Stimulated activated CD8-positive, alpha-beta memory T cell treated with anti-CD3 and anti-CD28 coated beads, Interleukin-12 subunit alpha, Interleukin-12 subunit beta, amount 100 ng/mL, for 24 hours (primary cell): ENCODE results near the gene UBLCP1.

Experiments used
- DNase-seq: peaks from one replicate; pipeline ENCODE4 v3.0.0-alpha.2; 2020; ENCODE audit errors: extremely low read depth

The UBLCP1 gene

DNA sequence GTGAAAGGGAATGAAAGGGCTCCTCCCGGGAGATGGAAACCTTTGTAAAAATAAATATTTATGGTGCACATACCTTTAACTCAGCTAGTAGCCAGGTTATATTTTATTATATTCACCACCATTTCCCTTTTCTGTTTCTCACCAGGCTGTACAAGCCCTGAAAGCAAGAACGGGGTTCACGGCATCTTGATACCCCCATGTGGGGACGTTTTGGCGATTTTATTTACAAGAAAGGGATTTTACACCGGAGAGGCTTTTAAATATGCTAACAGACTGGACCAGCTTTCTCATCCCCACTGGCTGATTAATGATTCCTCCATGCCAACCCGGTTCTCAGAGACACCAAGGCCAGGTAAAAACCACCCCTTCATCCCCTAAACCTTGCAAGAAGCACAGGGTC is 48.0 kb downstream of the UBLCP1 start:
- no peak for DNase-seq

GRCh38 chr5:159313197-159313596 is 50.1 kb downstream of the UBLCP1 start:
- no peak for DNase-seq

DNA sequence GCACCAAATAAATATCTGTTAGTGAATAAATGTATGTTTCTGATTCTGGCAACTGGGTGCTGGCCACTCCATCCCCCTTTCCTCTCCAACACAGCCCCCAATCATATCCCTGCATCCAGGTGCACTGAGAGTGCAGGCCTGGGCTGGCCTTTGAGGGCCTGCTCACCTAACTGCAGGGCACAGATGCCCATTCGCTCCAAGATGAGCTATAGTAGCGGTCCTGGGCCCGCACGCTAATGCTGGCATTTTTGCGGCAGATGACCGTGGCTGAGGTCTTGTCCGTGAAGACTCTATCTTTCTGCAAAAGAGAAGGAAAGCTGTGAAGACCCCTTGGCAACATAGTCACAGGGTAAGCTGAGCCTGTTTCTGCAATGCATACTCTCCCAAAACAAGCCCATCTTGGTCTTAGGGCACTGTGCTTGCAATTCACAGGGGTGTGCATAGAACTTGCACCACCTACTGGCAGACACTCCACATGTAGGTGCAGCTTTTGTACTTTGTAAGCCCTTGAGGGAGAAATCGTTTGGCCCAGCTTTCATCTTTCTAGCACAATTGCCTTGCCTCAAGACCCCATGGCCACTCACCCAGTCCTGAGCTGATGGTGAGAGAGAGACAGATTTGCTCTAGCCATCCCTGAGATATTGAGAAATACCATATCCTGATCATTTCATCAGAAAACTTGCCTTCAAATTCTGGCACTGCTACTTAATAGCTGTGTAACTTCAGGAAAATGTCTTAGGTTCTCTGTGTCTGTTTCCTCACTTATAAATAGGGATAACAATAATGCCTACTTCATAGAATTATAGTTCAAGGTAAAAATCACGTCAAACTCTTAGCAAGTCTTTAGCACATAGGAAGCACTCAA is 53.7 kb downstream of the UBLCP1 start:
- no peak for DNase-seq

- no peak for DNase-seq
Measured at GRCh38 chr5:159317849-159318248, 54.8 kb downstream of the UBLCP1 start.

- DNase-seq, result no peak
Measured at GRCh38 chr5:159318448-159318847, 55.4 kb downstream of the UBLCP1 start.

DNA sequence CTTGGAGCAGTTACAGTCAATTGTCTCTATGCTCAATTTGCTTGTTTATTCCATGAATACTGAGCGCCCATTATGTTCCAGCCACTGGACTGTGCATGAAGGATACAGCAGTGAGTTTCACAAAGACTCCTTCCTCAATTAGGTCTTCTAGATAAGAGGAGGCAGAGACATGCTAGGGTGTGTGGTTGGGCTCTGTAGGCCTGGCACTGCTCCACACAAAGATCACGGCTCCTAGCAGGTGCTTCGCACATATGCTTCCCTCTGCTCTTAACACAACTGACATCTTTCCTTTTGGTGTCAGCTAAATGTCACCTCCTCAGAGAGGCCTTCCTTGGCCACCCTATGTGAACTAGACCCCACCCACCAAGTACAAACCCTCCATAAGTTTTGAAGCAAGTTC is 56.3 kb downstream of the UBLCP1 start:
- DNase-seq, result no peak

DNA sequence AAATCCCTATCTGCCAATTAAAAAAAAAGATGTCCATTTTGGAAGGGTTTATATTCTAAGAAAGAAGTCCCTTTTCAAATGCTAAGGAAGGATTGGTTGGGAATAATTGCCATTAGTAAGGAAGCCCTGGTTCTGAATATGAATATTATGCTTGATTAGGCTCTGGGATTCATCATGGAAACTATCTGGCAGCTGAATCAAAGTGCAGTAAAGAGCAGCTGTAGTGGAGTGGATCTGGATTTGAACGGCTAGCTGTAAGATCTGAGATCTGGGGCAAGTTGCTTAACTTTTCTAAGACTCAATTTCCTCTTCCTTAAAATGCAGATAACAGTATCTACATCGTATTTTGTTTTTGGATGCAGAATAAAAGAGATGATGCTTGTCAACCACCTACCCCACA is 56.7 kb downstream of the UBLCP1 start:
- DNase-seq, result no peak

DNA sequence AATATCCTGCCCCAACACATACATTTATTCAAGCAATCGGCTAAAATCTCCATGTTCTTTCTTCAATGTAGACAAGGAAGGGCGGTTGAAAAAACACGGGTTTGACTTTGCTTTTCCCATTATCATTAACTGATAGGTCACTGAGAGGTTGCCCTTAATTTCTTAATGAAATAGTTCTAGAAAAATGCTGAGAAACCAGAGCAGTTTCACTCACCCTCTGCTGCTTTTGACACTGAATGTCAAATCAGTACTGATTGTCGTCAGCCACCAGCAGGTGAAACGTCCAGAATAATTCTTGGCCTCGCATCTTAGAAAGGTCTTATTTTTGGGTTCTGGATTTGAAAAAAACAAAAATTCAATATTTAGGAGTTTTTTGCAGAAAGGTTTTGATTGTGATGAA is 59.1 kb downstream of the UBLCP1 start:
- DNase-seq, result no peak

GRCh38 chr5:159324102-159324755 is 61.1 kb downstream of the UBLCP1 start:
- no peak for DNase-seq

- DNase-seq, result no peak
Measured at GRCh38 chr5:159324986-159325385, 61.9 kb downstream of the UBLCP1 start.

DNA sequence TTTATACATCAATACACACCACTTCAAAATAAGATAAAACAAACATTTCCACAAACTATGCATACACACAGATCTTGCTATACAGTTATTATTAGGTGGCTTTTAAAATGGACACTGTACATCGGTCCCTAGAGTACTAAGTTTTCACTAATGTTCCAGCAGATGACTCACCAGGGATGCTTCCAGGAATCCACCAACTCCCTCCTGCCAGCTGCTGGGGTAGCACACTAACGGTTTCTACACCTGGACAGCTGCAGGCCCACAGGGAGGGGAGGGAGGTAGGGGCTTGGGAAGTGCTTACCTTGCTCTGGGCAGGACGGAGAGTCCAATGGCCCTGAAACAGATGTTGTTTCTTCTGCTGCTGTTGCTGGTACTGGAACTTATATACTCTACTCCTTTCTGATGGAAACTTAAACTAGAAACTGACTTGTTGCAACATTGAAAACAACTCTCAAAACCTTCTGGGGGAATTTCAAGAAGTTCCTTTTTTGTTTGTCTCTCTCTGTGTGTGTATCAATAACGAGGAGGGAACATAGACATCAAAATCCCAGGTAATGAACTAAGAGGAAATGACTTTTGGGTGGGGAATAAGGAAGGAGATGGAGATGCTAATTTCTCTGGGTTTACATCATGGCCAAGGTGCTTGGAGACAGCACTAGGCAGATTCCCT is 67.2 kb downstream of the UBLCP1 start, which contains the start of gene IL12B:
Gene IL12B (minus strand): TSS at position 357 of the 670 bp plus-strand sequence. CDS start 3,705 bp downstream, outside the sequence.
- DNase-seq, result no peak

- DNase-seq, result no peak
Measured at GRCh38 chr5:159331093-159331973, 68.2 kb downstream of the UBLCP1 start.

GRCh38 chr5:159332800-159333544 is 69.9 kb downstream of the UBLCP1 start:
- no peak for DNase-seq

DNA sequence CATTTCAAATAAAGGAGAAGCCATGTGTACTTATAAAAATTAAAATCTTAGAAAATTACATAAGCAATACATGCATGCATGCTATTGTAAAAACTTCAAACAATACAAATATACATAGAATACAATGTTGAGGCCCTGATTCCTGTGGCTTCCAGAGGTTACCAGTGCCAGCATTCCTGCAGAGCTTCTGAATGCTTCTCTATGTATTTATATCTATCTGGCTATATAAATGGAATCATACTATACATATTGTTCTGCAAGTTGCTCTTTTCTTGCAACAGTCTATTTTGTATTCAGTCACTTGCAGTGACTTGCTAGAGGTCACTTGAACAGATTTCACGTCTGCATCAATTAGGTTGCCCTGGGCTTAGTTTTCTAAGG is 70.4 kb downstream of the UBLCP1 start:
- no peak for DNase-seq
